Astrocyte (in vitro differentiated cells and primary cell): Measurements from ENCODE around the gene DESI1. TPM values are rescaled to one million over a fixed set of nuclear protein-coding genes. Genes with fewer than 3 reads are reported as not detected.
A peak's percentile ranks its signal among the peaks of the same experiment; 100 is the strongest.

Experiments used
- DNase-seq: peaks from one replicate; pipeline ENCODE4 v3.0.0-alpha.2; 2010; ENCODE audit warnings: low read depth
- FAIRE-seq: peaks from 2 replicates; lab custom pipeline; 2011; peaks lifted over from hg19 to GRCh38; lab: Jason Lieb, UNC
- H2AFZ ChIP-seq: 2 replicates; pipeline ENCODE4 v1.6.0; 2012; ENCODE audit warnings: low read depth, low read length, inconsistent platforms
- H3K27ac ChIP-seq: 2 replicates; pipeline ENCODE4 v1.5.1; 2011; ENCODE audit warnings: low read depth, low read length, inconsistent platforms
- H3K27me3 ChIP-seq: 2 replicates; pipeline ENCODE4 v1.6.0; 2011; ENCODE audit warnings: low read length, inconsistent platforms; ENCODE audit not compliant: insufficient read depth
- H3K36me3 ChIP-seq: 2 replicates; pipeline ENCODE4 v1.5.1; 2011; ENCODE audit warnings: low read length, inconsistent platforms; ENCODE audit not compliant: insufficient read depth
- H3K4me1 ChIP-seq: 2 replicates; pipeline ENCODE4 v1.5.1; 2011; ENCODE audit warnings: low read length, inconsistent platforms; ENCODE audit not compliant: insufficient read depth
- H3K4me2 ChIP-seq: 2 replicates; pipeline ENCODE4 v1.6.0; 2012; ENCODE audit warnings: low read length, inconsistent platforms
- H3K4me3 ChIP-seq: 2 replicates; pipeline ENCODE4 v1.5.1; 2011; ENCODE audit warnings: low read depth, mild to moderate bottlenecking, low read length, inconsistent platforms; ENCODE audit not compliant: insufficient read depth
- H3K79me2 ChIP-seq: 2 replicates; pipeline ENCODE4 v1.6.0; 2012; ENCODE audit warnings: mild to moderate bottlenecking, low read length, inconsistent platforms; ENCODE audit not compliant: insufficient read depth
- H3K9ac ChIP-seq: 2 replicates; pipeline ENCODE4 v1.6.0; 2012; ENCODE audit warnings: mild to moderate bottlenecking, low read length, inconsistent platforms
- H3K9me3 ChIP-seq: 2 replicates; pipeline ENCODE4 v1.5.1; 2012; ENCODE audit warnings: low read depth, mild to moderate bottlenecking, low read length, inconsistent platforms; ENCODE audit not compliant: insufficient read depth
- H4K20me1 ChIP-seq: 2 replicates; pipeline ENCODE4 v1.6.0; 2012; ENCODE audit warnings: low read length, inconsistent platforms; ENCODE audit not compliant: insufficient read depth
- H3K27ac Mint-ChIP-seq: one replicate; pipeline ENCODE4 v1.8.0; 2021; ENCODE audit warnings: mild to moderate bottlenecking, mixed read lengths; ENCODE audit not compliant: unreplicated experiment
- H3K27me3 Mint-ChIP-seq: one replicate; pipeline ENCODE4 v1.8.0; 2021; ENCODE audit warnings: low read depth, mixed read lengths; ENCODE audit not compliant: unreplicated experiment
- H3K36me3 Mint-ChIP-seq: one replicate; pipeline ENCODE4 v1.8.0; 2021; ENCODE audit warnings: low read depth, mixed read lengths; ENCODE audit not compliant: unreplicated experiment
- H3K4me1 Mint-ChIP-seq: one replicate; pipeline ENCODE4 v1.8.0; 2021; ENCODE audit warnings: low read depth, mixed read lengths; ENCODE audit not compliant: unreplicated experiment
- H3K4me3 Mint-ChIP-seq: one replicate; pipeline ENCODE4 v1.8.0; 2021; ENCODE audit warnings: mild to moderate bottlenecking, moderate library complexity, mixed read lengths; ENCODE audit not compliant: unreplicated experiment
- H3K9me3 Mint-ChIP-seq: one replicate; pipeline ENCODE4 v1.8.0; 2021; ENCODE audit warnings: mild to moderate bottlenecking, mixed read lengths; ENCODE audit not compliant: unreplicated experiment
- EZH2 ChIP-seq: IDR thresholded peaks from 2 replicates; pipeline ENCODE4 v1.6.1; 2012; ENCODE audit warnings: mild to moderate bottlenecking, low read length, inconsistent platforms; ENCODE audit not compliant: insufficient read depth
- total RNA-seq: library from RNA; stranded (reverse); gene quantifications from 2 replicates; pipeline ENCODE4 v1.2.1, GENCODE V29; 2021
- TF ChIP-seq, protein P1 (sequence below): IDR thresholded peaks from 2 replicates; pipeline ENCODE4 v1.5.1; 2011; ENCODE audit warnings: low read depth, mild to moderate bottlenecking, inconsistent platforms, low read length, moderate library complexity; ENCODE audit not compliant: insufficient read depth

Gene DESI1
- total RNA-seq, 1 donor from 2014 or later = 48.2 TPM

- FAIRE-seq = peak; percentile 34
- H3K36me3 Mint-ChIP-seq = peaks cover 18% of the 10 kb centered on the region
Observed at GRCh38 chr22:41661713-41662112, 40.9 kb upstream of the DESI1 start.

DNA sequence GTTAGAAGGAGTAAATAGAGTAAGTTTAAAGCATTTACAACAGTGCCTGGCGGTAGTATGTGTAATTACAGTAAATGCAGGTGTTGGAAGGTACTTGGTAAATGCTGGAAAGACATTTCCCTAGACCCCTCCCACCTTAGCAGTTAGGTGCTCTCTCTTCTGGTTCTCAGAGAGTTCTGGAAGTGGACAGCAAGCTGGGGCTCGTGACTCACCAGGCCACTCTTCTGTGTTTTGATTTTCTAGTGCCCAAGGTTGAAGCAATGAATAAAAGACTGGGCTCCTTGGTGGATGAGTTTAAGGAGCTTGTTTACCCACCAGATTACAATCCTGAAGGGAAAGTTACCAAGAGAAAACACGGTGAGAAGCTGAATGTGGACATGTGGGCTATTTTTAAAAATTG, 40.2 kb upstream of the DESI1 start:
- FAIRE-seq = no peak
- no peaks in the 10 kb centered on the region for H3K4me1 ChIP-seq
- H4K20me1 ChIP-seq = peaks cover 24% of the 10 kb centered on the region
- no peaks in the 10 kb centered on the region for H3K27me3 ChIP-seq
- H3K4me3 Mint-ChIP-seq = no peak overlapping the region
- no peak for DNase-seq
- H3K36me3 Mint-ChIP-seq = peaks cover 18% of the 10 kb centered on the region
- no peaks in the 10 kb centered on the region for H3K4me1 Mint-ChIP-seq
- no peaks in the 10 kb centered on the region for H3K27me3 Mint-ChIP-seq
- no peak overlapping the region for H2AFZ ChIP-seq
- no peak overlapping the region for H3K4me3 ChIP-seq
- no peaks in the 10 kb centered on the region for H3K9me3 ChIP-seq
- H3K9ac ChIP-seq = no peak overlapping the region
- H3K79me2 ChIP-seq = peaks cover 6% of the 10 kb centered on the region
- H3K27ac ChIP-seq = no peak overlapping the region
- peaks cover 71% of the 10 kb centered on the region for H3K36me3 ChIP-seq
- no peaks in the 10 kb centered on the region for H3K9me3 Mint-ChIP-seq
- TF ChIP-seq, protein P1, sequence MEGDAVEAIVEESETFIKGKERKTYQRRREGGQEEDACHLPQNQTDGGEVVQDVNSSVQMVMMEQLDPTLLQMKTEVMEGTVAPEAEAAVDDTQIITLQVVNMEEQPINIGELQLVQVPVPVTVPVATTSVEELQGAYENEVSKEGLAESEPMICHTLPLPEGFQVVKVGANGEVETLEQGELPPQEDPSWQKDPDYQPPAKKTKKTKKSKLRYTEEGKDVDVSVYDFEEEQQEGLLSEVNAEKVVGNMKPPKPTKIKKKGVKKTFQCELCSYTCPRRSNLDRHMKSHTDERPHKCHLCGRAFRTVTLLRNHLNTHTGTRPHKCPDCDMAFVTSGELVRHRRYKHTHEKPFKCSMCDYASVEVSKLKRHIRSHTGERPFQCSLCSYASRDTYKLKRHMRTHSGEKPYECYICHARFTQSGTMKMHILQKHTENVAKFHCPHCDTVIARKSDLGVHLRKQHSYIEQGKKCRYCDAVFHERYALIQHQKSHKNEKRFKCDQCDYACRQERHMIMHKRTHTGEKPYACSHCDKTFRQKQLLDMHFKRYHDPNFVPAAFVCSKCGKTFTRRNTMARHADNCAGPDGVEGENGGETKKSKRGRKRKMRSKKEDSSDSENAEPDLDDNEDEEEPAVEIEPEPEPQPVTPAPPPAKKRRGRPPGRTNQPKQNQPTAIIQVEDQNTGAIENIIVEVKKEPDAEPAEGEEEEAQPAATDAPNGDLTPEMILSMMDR = no peak
- no peak for TF ChIP-seq EZH2
- H3K27ac Mint-ChIP-seq = no peak overlapping the region
- H3K4me2 ChIP-seq = no peak overlapping the region

More at GRCh38 chr22:41661713-41662112, 40.9 kb upstream of the DESI1 start:
- H3K36me3 ChIP-seq = peaks cover 67% of the 10 kb centered on the region
- Mint-ChIP-seq H3K4me1 (no peaks in the 10 kb centered on the region), H3K4me3 (no peak overlapping the region), H3K27ac (no peak overlapping the region), H3K9me3 (no peaks in the 10 kb centered on the region), H3K27me3 (no peaks in the 10 kb centered on the region)
- H3K27ac ChIP-seq = no peak overlapping the region
- peaks cover 3% of the 10 kb centered on the region for H3K79me2 ChIP-seq
- H3K4me2 ChIP-seq = no peak overlapping the region
- DNase-seq = no peak
- peaks cover under 1% of the 10 kb centered on the region for H3K4me1 ChIP-seq
- no peak overlapping the region for H3K9ac ChIP-seq
- H2AFZ ChIP-seq = no peak overlapping the region
- no peaks in the 10 kb centered on the region for H3K9me3 ChIP-seq
- H3K27me3 ChIP-seq = no peaks in the 10 kb centered on the region
- peaks cover 24% of the 10 kb centered on the region for H4K20me1 ChIP-seq
- no peak overlapping the region for H3K4me3 ChIP-seq
- TF ChIP-seq, protein P1 = no peak
- TF ChIP-seq EZH2 = no peak

DNA sequence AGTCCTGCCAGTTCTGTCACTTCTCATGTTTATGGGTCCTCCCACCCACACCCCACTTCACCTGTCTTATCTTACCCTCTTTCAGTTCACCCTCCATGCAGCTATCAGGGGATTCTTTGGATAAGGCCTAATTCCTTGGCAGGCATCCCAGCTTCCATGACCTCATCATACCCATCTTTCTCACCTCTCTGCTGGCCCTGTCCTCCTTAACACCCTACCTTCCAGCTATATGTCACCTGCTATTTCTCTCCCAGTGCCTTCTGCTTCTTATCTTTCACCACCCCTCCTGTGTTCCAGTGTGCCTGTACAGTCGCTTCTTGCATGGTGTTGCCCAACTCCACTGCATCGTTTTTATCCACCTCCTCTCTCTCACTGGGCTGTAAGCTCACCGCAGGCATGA, 39.6 kb upstream of the DESI1 start:
- H3K36me3 ChIP-seq = peaks cover 75% of the 10 kb centered on the region
- no peaks in the 10 kb centered on the region for H3K27me3 ChIP-seq
- peaks cover 24% of the 10 kb centered on the region for H4K20me1 ChIP-seq
- H3K9ac ChIP-seq = no peak overlapping the region
- Mint-ChIP-seq H3K36me3 (peaks cover 18% of the 10 kb centered on the region), H3K27me3 (no peaks in the 10 kb centered on the region), H3K27ac (no peak overlapping the region), H3K4me1 (no peaks in the 10 kb centered on the region), H3K4me3 (no peak overlapping the region), H3K9me3 (no peaks in the 10 kb centered on the region)
- H2AFZ ChIP-seq = no peak overlapping the region
- no peak overlapping the region for H3K4me2 ChIP-seq
- peaks cover 11% of the 10 kb centered on the region for H3K79me2 ChIP-seq
- no peak overlapping the region for H3K27ac ChIP-seq
- TF ChIP-seq EZH2 = no peak
- TF ChIP-seq, protein P1 = no peak
- no peaks in the 10 kb centered on the region for H3K4me1 ChIP-seq
- no peaks in the 10 kb centered on the region for H3K9me3 ChIP-seq
- DNase-seq = no peak
- H3K4me3 ChIP-seq = no peak overlapping the region
- FAIRE-seq = no peak
